Tibial artery (tissue), 4 donors: ENCODE data around the gene CBARP.
A peak's percentile ranks its signal among the peaks of the same experiment; 100 is the strongest.

Experiments
- DNase-seq, 2 donors: peaks; one replicate each; pipeline ENCODE4 v3.0.0-alpha.2; 2019
- H3K27ac ChIP-seq, 2 donors: fragments of 200-600 bp; sonication (generic) in 1 of 2; 1 replicate in 1 of 2; 2 replicates in 1 of 2; pipeline ENCODE4 v1.5.1; 2018 to 2019; ENCODE audit warnings: mild to moderate bottlenecking in 1 of 2
- H3K27me3 ChIP-seq, 2 donors: fragments of 200-600 bp; sonication (generic) in 1 of 2; one replicate each; pipeline versions ENCODE4 v1.5.1 to v1.6.0; 2016 to 2019
- H3K36me3 ChIP-seq, 3 donors: fragments of 200-600 bp; sonication (generic) in 2 of 3; one replicate each; pipeline ENCODE4 v1.5.1; 2016 to 2019; ENCODE audit warnings: mild to moderate bottlenecking in 2 of 3
- H3K4me1 ChIP-seq, 4 donors: fragments of 200-600 bp; sonication (generic) in 2 of 4; 1 replicate in 3 of 4; 2 replicates in 1 of 4; pipeline ENCODE4 v1.5.1; 2016 to 2019
- H3K4me3 ChIP-seq, 2 donors: fragments of 200-600 bp; sonication (generic) in 1 of 2; 1 replicate in 1 of 2; 2 replicates in 1 of 2; pipeline ENCODE4 v1.5.1; 2018 to 2019; ENCODE audit warnings: mild to moderate bottlenecking in 2 of 2
- H3K9me3 ChIP-seq, 3 donors: fragments of 200-600 bp; sonication (generic) in 1 of 3; one replicate each; pipeline ENCODE4 v1.5.1; 2016 to 2019
- intact Hi-C: fragments of 100-400 bp; cut with DNase I; formaldehyde crosslinking; loops from one replicate; pipeline ENCODE4 v1.15.0; 2023; ENCODE audit warnings: low total_unique reads
- TF ChIP-seq, protein P1 (sequence below), 2 experiments: fragments of 200-600 bp in 1 of 2; fragments of 450-650 bp in 1 of 2; IDR thresholded peaks; one replicate each; pipeline ENCODE4 v1.5.1; 2017 to 2019; ENCODE audit warnings: antibody characterized with exemption in 2 of 2, mild to moderate bottlenecking in 1 of 2, moderate library complexity in 1 of 2

CBARP gene

DNA sequence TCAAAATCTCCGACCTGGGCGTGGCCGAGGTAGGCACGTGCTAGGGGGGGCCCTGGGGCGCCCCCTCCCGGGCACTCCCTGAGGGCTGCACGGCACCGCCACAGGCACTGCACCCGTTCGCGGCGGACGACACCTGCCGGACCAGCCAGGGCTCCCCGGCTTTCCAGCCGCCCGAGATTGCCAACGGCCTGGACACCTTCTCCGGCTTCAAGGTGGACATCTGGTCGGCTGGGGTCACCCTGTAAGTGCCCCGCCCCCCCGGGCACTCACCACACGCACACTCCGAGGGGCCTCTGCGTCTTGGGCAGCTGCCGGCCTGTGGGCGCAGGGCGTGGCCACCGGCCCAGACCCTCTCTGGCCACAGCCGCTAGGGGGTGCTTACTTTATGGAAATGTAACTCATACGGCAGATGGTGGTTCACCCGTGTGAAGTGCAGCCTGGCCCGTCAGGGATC is 17.3 kb downstream of the CBARP start:
- Histone ChIP-seq H3K4me3 (no peak overlapping the region), H3K4me1 (peaks cover 7 to 73% (median 59%) of the 10 kb centered on the region in 4 donors), H3K27ac (peak overlapping the region; percentile 21 to 94), H3K9me3 (no peaks in the 10 kb centered on the region), H3K27me3 (no peaks in the 10 kb centered on the region), H3K36me3 (peaks cover 28 to 58% (median 49%) of the 10 kb centered on the region in 3 donors)
- TF ChIP-seq, protein P1, sequence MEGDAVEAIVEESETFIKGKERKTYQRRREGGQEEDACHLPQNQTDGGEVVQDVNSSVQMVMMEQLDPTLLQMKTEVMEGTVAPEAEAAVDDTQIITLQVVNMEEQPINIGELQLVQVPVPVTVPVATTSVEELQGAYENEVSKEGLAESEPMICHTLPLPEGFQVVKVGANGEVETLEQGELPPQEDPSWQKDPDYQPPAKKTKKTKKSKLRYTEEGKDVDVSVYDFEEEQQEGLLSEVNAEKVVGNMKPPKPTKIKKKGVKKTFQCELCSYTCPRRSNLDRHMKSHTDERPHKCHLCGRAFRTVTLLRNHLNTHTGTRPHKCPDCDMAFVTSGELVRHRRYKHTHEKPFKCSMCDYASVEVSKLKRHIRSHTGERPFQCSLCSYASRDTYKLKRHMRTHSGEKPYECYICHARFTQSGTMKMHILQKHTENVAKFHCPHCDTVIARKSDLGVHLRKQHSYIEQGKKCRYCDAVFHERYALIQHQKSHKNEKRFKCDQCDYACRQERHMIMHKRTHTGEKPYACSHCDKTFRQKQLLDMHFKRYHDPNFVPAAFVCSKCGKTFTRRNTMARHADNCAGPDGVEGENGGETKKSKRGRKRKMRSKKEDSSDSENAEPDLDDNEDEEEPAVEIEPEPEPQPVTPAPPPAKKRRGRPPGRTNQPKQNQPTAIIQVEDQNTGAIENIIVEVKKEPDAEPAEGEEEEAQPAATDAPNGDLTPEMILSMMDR (IDR thresholded peaks at IDR 0.05), result no peak
- DNase-seq, result no peak
- intact Hi-C loops, result no loop called here

DNA sequence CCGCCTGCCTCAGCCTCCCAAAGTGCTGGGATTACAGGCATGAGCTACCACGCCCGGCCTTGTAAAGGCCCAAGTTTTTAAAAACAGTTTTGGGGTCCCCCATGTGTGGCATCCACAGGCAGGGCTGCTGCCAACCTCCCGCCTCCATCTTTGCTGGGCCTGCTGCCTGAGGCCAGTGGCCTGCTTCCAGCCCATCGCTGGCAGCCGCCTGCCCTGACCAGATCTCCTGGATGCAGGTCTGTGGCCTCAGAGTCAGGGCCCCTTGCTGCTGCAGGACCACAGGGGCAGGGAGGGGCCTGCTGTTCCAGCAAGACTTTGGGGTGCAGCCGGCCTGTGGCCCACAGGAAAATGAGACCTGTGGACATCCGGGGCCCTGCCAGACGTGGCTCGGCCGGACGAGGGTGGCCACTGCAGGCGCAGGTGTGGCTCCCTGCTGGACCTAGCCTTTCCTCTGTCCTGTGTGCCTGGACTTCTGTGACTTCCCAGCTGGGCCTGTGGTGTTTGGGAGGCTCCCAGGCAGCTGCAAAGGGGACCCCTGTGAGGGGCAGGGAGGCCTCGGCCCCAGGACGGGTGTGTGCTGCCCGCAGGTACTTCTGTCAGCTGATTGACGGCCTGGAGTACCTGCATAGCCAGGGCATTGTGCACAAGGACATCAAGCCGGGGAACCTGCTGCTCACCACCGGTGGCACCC is 17.9 kb downstream of the CBARP start:
- Histone ChIP-seq H3K27me3 (no peaks in the 10 kb centered on the region), H3K4me3 (no peak overlapping the region), H3K36me3 (peaks cover 28 to 53% (median 46%) of the 10 kb centered on the region in 3 donors), H3K9me3 (no peaks in the 10 kb centered on the region), H3K4me1 (peaks cover 9 to 79% (median 65%) of the 10 kb centered on the region in 4 donors), H3K27ac (peak overlapping the region in 1 of 2 donors; percentile 94)
- TF ChIP-seq, protein P1 (IDR thresholded peaks at IDR 0.05), result no peak
- no peak for DNase-seq
- intact Hi-C loops, result no loop called here

DNA sequence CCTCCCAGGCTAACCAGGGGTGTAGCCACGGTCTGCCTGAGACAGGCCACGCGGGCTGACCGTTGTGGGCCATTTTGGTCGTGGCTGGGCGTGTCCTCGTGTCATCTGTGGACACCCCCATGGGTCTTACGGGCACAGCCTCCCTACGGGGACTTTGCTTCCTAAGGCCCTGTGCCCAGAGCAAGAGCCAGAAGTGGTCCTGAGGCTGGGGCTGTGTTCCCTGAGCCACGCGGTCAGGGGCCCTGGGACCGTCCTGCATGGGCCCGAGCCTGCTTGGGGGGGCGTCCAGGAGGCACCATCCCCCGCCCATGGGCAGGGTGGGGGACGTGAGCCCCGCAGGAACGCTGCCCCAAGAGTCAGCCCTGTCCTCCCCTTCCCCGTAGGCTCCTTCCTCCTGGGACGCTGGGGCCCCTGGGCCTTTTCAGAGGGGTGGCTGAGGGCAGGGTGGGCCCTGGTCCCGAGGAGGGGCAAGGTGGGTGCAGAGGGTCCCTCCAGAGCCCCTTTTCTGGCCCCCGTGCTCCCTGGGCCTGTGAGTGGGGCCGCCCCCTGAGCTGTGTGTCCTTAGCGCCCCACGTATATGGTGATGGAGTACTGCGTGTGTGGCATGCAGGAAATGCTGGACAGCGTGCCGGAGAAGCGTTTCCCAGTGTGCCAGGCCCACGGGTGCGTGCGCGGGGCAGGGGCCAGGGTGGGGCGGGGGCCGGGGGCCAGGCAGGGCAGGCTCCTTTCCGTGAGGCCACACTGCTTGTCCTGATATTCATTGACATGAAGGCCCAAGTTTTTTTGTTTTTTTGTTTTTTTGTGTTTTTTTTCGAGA is 18.8 kb downstream of the CBARP start:
- Histone ChIP-seq H3K27ac (peak overlapping the region; percentile 91 to 94), H3K9me3 (no peaks in the 10 kb centered on the region), H3K36me3 (peaks cover 28 to 43% (median 36%) of the 10 kb centered on the region in 3 donors), H3K4me1 (peaks cover 9 to 89% (median 74%) of the 10 kb centered on the region in 4 donors), H3K4me3 (no peak overlapping the region), H3K27me3 (no peaks in the 10 kb centered on the region)
- no peak for DNase-seq
- TF ChIP-seq, protein P1 (IDR thresholded peaks at IDR 0.05), result no peak
- intact Hi-C loops, result no loop called here

DNA sequence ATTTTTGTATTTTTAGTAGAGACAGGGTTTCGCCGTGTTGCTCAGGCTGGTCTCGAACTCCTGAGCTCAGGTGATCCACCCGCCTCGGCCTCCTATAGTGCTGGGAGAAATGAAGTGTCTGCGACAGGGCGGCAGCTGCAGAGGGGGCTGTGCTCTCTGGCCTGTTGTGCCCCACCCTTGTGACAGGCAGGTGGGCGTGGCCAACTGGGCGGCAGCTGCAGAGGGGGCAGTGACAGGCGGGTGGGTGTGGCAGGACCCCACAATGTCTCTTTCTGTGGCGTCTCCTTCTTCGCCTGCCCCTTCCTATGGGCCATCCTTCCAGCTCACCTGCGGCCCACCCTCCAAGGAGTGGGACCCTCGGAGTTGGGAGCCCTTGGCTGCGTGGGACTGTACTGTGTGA is 20.4 kb downstream of the CBARP start:
- H3K27me3 ChIP-seq, result no peaks in the 10 kb centered on the region
- peak overlapping the region; percentile 91 to 94 for H3K27ac ChIP-seq
- TF ChIP-seq, protein P1 (IDR thresholded peaks at IDR 0.05), result no peak
- no peak for DNase-seq
- no peaks in the 10 kb centered on the region for H3K9me3 ChIP-seq
- H3K4me1 ChIP-seq, result peaks cover 9 to 93% (median 79%) of the 10 kb centered on the region in 4 donors
- H3K36me3 ChIP-seq, result peaks cover 12 to 27% (median 20%) of the 10 kb centered on the region in 3 donors
- H3K4me3 ChIP-seq, result no peak overlapping the region
- intact Hi-C loops, result no loop called here

DNA sequence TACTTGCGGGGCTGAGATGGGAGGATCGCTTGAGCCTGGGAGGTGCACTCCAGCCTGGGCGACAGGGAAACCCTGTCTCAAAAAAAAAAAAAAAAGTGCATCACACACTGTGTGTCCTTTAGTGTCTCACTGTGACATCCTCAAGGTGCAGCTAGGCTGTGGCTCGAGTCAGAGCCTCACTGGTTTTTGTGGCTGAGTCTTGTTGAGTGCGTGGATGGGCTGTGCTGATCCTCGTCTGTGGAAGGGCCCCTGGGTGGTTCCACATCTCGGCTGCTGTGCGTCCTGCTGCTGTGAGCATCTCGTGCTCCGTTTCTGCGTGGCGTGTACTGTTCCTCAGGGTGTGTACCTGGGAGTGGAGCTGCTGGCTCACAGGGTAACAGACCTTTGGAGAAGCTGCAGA is 21.0 kb downstream of the CBARP start:
- intact Hi-C loops, result no loop called here
- Histone ChIP-seq H3K36me3 (peaks cover 7 to 21% (median 20%) of the 10 kb centered on the region in 3 donors), H3K27me3 (no peaks in the 10 kb centered on the region), H3K27ac (peak overlapping the region; percentile 91 to 94), H3K9me3 (no peaks in the 10 kb centered on the region), H3K4me1 (peaks cover 9 to 89% (median 79%) of the 10 kb centered on the region in 4 donors), H3K4me3 (no peak overlapping the region)
- no peak for DNase-seq
- TF ChIP-seq, protein P1 (IDR thresholded peaks at IDR 0.05), result no peak
